ENCODE data around the gene TRAF3. TPM values are rescaled to one million over a fixed set of nuclear protein-coding genes. Genes with fewer than 3 reads are reported as not detected.

The TRAF3 gene
- total RNA-seq, 1 donor from 2014 or later = 26.3 TPM

DNA sequence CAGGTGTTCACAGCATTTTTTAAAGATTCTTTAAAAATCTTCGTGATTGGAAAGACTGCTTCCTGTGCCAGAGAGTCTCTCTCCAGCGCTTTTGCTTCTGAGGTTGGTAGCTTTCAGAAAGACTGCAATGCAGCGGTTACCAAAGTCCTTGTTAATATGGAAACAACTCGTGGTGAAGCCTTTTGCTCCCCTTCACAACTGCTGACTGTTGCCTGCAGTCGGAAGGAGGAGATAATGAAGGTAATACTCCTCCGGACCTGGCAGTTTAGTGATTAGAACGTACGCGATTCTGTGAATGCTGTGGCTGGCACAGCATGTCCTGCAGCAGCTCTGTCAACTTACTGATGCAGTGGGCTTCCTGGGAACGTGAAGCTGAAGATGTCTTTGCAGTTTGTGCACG, 50.9 kb downstream of the TRAF3 start:
- TF ChIP-seq, protein P1, sequence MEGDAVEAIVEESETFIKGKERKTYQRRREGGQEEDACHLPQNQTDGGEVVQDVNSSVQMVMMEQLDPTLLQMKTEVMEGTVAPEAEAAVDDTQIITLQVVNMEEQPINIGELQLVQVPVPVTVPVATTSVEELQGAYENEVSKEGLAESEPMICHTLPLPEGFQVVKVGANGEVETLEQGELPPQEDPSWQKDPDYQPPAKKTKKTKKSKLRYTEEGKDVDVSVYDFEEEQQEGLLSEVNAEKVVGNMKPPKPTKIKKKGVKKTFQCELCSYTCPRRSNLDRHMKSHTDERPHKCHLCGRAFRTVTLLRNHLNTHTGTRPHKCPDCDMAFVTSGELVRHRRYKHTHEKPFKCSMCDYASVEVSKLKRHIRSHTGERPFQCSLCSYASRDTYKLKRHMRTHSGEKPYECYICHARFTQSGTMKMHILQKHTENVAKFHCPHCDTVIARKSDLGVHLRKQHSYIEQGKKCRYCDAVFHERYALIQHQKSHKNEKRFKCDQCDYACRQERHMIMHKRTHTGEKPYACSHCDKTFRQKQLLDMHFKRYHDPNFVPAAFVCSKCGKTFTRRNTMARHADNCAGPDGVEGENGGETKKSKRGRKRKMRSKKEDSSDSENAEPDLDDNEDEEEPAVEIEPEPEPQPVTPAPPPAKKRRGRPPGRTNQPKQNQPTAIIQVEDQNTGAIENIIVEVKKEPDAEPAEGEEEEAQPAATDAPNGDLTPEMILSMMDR (IDR thresholded peaks at IDR 0.05; ENCODE audit: unreplicated experiment) = no peak
- Mint-ChIP-seq H3K27ac (peak overlapping the region; percentile 82), H3K27me3 (no peaks in the 10 kb centered on the region), H3K4me1 (ENCODE audit: low read depth) (peaks cover 30% of the 10 kb centered on the region), H3K4me3 (ENCODE audit: low read depth) (no peak overlapping the region), H3K36me3 (ENCODE audit: insufficient read depth) (peaks cover 1% of the 10 kb centered on the region), H3K9me3 (ENCODE audit: low read depth) (no peaks in the 10 kb centered on the region)
- DNase-seq (ENCODE audit: low spot score, unreplicated experiment) = no peak

GRCh38 chr14:102829016-102829548, 51.8 kb downstream of the TRAF3 start:
- Mint-ChIP-seq H3K36me3 (ENCODE audit: insufficient read depth) (peaks cover 3% of the 10 kb centered on the region), H3K27ac (no peak overlapping the region), H3K4me3 (ENCODE audit: low read depth) (no peak overlapping the region), H3K9me3 (ENCODE audit: low read depth) (no peaks in the 10 kb centered on the region), H3K27me3 (no peaks in the 10 kb centered on the region), H3K4me1 (ENCODE audit: low read depth) (peaks cover 26% of the 10 kb centered on the region)
- TF ChIP-seq, protein P1 (IDR thresholded peaks at IDR 0.05; ENCODE audit: unreplicated experiment) = no peak
- no peak for DNase-seq (ENCODE audit: low spot score, unreplicated experiment)

DNA sequence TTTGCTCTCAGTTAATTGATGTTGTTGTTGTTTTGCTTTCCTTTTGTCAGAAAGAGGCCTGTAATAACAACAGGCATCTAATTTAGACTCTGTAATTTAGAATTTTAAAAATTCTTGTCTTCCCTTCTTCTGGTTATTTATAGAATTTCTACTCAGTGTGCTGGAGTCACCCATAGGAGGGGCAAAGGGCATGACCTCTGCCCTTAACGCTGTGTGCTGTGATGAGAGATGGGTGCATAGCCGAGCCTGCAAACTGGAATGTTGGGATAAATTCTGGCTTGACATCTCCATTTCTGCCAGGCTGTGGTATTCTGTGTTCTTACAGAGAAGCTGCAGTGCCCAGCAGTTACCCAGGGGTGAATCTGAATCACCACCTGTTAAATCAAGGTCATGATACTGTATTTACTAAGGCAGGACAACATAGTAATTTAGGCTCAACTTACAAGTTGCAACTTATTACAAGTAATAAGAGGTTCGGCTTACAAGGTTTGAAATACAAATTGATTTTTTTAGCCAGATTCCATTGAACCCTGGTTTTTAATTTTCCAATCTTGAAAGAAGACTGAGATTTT, 53.3 kb downstream of the TRAF3 start:
- Mint-ChIP-seq H3K4me1 (ENCODE audit: low read depth) (peaks cover 24% of the 10 kb centered on the region), H3K27ac (no peak overlapping the region), H3K36me3 (ENCODE audit: insufficient read depth) (peaks cover 7% of the 10 kb centered on the region), H3K9me3 (ENCODE audit: low read depth) (no peaks in the 10 kb centered on the region), H3K27me3 (no peaks in the 10 kb centered on the region), H3K4me3 (ENCODE audit: low read depth) (no peak overlapping the region)
- TF ChIP-seq, protein P1 (IDR thresholded peaks at IDR 0.05; ENCODE audit: unreplicated experiment) = no peak
- no peak for DNase-seq (ENCODE audit: low spot score, unreplicated experiment)

- H3K36me3 Mint-ChIP-seq (ENCODE audit: insufficient read depth) = peaks cover 7% of the 10 kb centered on the region
- H3K27me3 Mint-ChIP-seq = no peaks in the 10 kb centered on the region
- H3K9me3 Mint-ChIP-seq (ENCODE audit: low read depth) = no peaks in the 10 kb centered on the region
- no peak overlapping the region for H3K27ac Mint-ChIP-seq
- H3K4me3 Mint-ChIP-seq (ENCODE audit: low read depth) = no peak overlapping the region
- no peak for DNase-seq (ENCODE audit: low spot score, unreplicated experiment)
- TF ChIP-seq, protein P1 (IDR thresholded peaks at IDR 0.05; ENCODE audit: unreplicated experiment) = no peak
- H3K4me1 Mint-ChIP-seq (ENCODE audit: low read depth) = peaks cover 24% of the 10 kb centered on the region
These were observed 54.0 kb downstream of the TRAF3 start for GRCh38 chr14:102831163-102831804.

- H3K27ac Mint-ChIP-seq = no peak overlapping the region
- H3K4me1 Mint-ChIP-seq (ENCODE audit: low read depth) = peaks cover 18% of the 10 kb centered on the region
- H3K36me3 Mint-ChIP-seq (ENCODE audit: insufficient read depth) = peaks cover 7% of the 10 kb centered on the region
These were observed 56.1 kb downstream of the TRAF3 start for GRCh38 chr14:102833341-102833740.

More at GRCh38 chr14:102833341-102833740, 56.1 kb downstream of the TRAF3 start:
- TF ChIP-seq, protein P1 (IDR thresholded peaks at IDR 0.05; ENCODE audit: unreplicated experiment) = no peak
- DNase-seq (ENCODE audit: low spot score, unreplicated experiment) = no peak
- Mint-ChIP-seq H3K27me3 (no peaks in the 10 kb centered on the region), H3K4me3 (ENCODE audit: low read depth) (no peak overlapping the region), H3K9me3 (ENCODE audit: low read depth) (no peaks in the 10 kb centered on the region)
